ENCODE measurements around the gene NPC1L1.
A peak's percentile ranks its signal among the peaks of the same experiment; 100 is the strongest.

NPC1L1 gene

DNA sequence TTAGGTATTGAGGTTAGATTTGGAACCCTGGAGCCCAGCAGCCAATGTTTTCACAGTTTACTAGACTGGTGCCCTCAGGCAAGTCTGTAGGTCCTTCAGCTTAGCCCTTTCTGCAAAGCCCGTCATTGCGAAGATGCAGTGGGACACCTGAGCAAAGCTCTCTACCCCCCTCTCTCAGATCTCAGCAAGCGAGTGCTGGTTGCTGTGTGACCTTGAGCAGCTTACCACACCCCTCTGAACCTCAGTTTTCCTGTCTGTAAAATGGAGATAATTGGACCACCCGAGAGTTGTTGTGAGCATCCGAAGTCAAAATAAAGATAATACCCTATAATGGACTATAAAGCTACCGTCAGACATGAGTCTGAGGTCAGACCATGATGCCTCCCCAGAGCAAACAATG lies 3.7 kb downstream of the NPC1L1 start:
- no peak for DNase-seq (ENCODE audit: low spot score)

DNA sequence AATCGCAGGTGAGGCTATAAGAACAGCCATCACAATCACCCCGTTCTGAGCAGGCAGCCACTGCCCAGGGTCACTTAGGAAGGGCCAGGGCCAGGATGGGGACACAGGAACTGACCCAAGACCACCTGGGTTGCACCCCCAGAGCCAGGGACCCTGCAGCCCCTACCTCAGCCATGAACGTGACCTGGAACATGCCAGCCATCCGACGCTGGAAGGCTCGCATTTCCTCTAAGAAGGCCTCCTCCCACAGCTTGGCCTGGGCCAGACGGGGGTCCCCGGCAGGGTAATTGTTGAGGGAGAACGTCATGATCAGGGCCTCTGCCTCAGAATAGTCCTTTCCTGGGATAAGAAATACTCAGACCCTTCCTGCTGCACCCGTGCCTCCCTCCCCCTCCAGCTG lies 5.0 kb downstream of the NPC1L1 start:
- no peak for DNase-seq (ENCODE audit: low spot score)

DNA sequence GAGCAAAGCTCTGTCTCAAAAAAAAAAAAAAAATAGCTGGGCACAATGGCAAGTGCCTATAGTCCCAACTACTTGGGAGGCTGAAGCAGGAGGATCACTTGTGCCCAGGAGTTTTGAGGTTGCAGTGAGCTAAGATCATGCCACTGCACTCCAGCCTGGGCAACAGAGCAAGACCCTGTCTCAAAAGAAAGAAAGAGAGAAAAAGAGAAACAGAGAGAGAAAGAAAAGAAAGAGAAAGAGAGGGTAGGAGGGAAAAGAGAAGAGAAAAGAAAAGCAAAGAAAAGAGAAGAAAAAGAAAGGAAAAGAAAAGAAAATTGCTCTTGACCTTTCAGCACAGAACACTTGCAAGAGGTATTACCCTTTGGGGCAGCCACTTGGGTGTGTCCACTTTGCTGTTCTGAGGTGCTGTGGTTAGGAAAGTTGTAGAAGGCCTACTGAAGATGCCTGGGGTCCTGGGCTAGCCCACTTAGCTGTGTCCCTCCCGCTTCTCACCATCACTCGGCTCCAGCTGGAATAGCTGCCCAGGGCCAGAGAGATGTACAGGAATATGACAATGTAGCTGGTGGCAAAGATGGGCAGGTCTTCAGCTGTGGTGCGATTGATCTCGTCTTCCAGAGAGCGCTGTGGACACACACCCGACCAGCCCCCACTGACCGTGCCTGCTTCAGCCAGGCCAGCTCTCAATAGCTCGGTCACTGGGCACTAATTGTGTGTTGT lies 5.6 kb downstream of the NPC1L1 start:
- DNase-seq (ENCODE audit: low spot score), result no peak

DNA sequence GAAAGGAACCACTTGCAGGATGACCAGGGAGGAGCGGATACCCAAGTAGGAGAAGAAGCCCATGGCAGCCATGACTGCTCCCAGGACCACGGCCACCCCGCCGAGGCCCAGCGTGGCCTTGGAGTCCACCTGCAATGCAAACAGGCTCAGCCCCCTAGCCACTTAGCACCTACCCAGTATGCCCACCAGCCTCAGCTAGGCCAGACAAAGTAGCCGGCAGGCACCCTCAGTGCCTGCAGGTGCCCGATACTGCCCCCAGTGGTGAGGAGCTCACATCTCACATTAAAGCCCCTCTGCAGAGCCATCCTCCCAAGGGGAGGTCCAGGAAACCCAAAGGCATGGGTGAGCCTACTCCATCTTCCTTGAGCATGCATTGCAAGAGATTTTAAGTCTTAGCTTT lies 6.6 kb downstream of the NPC1L1 start:
- DNase-seq (ENCODE audit: low spot score), result peak; percentile 70

DNA sequence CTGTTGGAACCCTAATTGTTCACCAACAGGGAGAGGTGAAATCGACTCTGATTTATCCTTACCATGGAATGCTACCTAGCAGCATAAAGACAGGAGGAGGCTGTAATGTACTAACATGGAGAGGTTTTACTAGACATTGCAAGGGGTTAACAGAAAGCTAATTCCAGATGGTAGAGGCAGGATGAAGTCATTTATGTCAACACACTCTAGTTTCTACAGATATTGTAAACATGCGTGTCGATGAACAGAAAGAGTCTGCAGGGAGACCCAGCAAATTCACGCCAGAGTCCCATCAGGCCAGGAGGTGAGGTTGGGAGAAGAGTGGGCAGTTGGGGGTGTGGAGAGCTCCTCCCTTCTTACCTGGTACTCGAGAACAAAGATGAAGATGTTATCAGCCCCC lies 7.0 kb downstream of the NPC1L1 start:
- no peak for DNase-seq (ENCODE audit: low spot score)

DNA sequence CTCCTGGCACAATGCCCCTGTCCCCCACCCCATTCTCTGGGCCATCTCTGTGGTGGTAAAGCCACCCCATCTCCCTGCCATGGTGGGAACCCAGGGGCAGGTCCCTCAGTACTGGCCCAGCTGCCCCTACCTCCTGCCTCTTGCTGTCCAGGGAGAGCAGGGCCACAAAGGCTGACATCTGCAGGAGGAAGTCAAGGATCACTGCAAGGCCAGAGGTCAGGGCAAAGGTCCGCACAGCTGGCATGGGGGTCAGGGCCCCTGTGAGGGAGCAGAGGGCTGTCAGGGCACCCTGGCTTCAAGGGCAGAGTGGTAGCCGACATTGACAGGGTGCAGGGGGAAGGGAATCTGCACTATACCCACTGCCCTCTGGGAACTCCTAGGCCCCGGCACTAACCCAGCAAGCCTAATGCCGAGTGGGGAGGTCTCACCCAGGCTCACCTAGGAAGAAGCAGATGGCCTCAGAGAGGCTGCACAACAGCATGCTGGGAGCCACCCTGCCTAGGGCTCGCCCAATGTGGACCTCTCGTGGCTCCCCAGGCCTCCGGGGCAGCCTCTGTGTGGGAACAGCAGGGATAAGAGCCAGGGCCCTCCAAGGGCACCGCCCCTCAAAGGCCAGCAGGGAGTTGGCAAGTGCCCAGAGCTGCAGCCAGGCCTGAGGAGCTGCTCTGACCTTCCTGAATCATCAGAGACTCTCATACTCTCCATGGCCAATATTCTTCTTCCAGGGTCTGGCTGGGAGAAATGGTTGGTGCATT lies 7.7 kb downstream of the NPC1L1 start:
- DNase-seq (ENCODE audit: low spot score), result no peak

DNA sequence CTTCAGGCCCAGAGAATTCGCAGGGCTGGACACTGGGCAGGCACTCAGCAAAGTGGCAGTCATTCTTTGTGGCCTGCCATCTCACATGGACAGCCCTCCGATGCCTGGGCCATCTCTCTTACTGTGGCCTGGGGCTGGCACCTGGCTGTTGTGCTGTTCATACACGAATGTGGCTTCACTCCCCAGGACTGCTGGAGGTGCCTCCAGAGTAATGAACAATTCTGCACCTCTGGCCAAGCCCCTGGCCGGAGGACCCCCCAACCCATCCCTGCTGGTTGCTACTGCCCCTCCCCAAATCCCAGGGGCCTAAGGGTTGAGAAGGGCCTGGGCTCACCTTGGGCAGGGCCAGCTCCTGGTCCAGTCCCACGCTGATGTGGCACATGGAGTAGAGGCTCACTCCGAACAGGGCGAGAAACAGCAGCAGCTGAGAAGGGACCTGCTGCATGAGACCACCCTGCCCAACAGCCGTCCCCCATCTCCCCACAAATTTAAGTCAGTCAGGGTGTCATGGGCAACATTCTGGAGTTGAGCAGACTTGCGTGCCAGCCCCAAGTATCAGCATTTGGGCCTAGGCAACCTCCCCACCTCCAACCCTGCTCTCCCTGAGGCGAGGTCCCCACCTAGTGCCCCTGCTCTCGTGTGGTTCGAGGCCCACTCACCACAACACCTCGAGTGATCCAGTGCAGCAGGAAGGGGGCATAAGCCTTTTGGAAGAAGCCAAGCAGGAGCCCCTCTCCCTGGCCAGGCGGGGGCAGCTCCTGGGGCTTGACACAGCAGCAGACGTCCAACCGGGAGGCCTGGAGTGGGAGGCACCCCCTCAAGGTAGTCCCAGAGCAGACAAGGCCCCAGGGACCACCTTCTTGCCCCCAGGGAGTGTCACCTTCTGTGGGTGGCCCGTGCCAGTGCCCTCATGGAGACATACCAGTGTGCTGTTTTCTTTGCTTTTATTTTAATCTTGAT lies 9.4 kb downstream of the NPC1L1 start:
- DNase-seq (ENCODE audit: low spot score), result no peak

DNA sequence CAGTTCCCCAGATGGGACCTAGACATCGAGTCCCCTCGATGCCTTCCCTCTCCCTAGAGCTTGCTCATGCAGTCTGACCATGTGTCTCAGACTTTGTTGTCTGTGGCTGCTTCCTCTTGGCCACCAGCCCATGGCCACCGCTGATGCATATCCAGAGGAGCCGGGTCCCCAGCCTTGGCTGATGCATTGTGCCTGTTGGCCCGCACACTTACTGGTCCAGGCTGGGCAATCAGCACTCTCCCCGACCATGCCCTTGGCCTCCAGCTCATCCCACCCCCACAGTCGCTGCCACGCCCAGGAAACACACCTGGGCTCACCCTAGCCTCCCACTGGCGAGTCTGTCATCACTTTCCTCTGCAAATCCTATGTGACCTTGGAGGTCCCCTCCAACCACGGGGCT lies 10.1 kb downstream of the NPC1L1 start:
- no peak for DNase-seq (ENCODE audit: low spot score)

DNA sequence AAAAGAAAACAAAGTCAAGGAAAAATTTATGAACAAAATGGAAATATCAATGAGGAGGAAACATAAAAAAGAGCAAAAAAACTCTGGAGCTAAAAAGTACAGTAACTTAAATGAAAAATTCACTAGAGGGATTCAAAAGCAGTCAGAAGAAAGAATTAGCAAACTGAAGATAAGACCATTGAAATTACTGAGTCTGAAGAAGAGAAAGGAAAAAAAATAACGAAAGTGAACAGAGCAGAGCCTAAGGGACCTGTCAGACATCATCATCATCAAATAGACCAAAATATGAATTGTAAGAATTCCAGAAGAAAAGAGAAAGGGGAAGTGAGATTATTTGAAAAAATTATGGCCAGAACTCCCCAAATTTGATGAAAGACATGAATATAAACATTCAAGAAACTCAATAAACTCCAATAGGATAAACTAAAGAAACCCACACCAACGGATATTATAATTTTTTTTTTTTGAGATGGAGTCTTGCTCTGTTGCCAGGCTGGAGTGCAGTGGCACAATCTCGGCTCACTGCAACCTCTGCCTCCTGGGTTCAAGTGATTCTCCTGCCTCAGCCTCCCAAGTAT lies 16.2 kb downstream of the NPC1L1 start:
- DNase-seq (ENCODE audit: low spot score), result no peak

DNA sequence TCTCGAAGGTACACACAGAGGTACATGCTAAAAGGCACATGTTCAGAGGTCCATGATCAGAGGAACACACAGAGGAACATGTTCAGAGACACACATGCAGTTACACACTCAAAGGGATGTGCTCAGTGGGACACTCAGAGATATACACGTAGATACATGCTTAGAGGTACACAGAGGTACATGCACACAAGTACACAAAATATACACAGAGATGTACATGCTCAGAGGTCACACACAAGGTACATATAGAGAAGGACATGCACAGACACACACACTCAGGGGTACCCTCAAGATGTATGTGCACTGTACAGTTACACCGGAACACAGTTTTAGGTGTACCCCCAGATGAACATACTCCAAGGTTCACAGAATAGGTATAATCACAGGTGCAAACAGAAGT lies 18.8 kb downstream of the NPC1L1 start:
- DNase-seq (ENCODE audit: low spot score), result no peak

DNA sequence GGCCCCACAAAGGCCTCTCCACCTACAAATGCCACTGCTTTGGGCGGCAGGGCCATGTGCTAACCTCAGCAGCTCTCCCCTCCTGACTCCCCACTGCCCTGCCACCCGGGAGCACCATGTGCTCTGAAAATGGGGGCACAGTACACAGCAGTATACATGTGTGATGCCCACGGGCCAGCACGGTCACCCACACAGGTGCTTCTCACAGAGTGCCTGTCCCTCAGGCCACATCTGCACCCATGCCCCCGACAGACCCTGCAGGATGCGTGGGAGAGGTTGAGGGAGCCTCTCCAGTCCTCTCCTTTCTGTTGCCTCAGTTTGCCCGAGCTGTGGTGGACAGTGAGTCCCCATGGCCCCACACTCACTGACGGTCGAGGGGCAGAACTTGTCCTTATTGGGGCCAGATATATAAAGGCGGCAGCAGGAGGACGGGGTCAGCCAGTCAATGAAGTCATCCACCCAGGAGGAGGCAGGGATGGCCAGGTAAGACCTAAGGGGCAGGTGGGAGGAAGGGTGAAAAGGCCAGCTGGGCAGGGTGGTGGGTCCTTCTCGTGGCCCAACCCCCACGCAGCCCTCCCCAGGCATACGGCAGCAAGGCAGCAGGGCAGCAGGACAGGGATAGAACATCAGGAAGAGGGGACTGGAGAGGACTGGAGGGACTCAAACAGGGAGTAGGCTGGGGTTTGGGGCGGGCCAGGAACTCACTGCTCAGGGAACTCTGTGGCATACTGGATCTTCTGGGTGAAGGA lies 19.6 kb downstream of the NPC1L1 start:
- DNase-seq (ENCODE audit: low spot score), result no peak

DNA sequence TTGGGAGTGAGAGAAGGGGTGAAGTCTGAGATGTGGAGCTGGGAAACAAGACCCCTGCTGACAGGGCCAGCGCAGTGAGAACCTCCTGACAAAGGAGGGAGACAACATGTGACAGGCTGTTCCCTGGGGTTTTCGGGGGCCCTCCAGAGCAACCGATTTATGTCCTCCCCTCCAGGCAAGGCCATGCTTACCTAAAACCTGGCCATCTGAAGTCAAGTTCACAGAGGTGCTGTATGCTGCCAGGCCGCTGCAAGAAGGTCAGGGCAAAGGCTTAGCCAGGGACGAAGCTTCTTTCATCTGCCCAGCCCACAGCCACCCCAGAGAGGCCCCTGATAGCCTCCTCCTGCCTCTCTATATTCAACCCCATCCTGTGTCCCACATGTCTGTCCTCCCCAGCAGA lies 20.6 kb downstream of the NPC1L1 start:
- no peak for DNase-seq (ENCODE audit: low spot score)

DNA sequence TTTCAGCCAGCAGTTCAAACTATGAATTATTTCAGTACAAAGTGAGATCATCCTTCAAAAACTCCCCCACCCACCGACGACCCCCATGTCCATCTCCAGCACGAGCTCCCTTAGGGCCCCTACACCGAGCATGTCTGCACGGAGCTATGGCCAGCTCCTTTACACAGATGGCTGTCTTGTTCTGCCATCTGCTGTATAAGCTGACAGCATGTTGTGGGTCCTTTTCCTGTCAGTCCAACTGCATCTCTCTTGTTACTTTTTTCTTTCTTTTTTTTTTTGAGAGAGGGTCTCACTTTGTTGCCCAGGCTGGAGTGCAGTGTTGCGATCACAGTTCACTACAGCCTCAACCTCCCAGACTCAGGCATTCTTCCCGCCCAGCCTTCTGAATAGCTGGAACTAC lies 21.6 kb downstream of the NPC1L1 start:
- DNase-seq (ENCODE audit: low spot score), result no peak

DNA sequence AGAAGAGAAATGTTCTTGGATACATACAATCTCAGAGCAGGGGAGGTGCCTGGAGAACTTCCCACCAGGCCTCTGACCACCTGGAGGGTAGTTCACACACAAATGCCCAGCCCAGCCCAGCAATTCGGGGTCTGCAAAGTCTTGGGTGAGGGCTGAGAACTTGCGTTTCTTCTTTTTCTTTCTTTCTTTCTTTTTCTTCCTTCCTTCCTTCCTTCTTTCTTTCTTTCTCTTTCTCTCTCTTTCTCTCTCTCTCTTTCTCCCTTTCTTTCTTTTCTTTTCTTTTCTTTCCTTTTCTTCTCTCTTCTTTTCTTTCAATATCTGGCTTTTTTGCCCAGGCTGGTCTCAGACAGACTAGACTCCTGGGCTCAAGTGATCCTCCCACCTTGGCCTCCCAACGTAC lies 22.4 kb downstream of the NPC1L1 start:
- no peak for DNase-seq (ENCODE audit: low spot score)

DNA sequence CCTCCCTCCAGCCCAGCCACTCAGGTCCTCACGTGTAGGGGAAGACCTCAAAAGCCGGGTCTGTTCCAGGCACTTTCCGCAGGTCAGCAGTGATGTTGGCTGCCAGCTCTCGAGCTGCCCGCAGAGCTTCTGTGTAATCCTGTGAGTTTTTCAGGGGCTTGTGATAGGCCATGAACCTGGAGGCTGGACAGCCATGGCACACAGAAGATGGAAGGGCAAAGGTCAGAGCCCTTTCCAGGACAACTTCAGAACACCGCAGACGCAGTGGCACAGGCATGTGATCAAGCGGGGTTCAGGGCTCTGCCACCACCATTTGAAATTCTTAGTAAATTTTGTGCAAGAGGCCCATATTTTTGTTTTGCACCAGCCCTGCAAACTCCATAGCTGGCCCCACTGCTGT lies 24.0 kb downstream of the NPC1L1 start:
- no peak for DNase-seq (ENCODE audit: low spot score)

DNA sequence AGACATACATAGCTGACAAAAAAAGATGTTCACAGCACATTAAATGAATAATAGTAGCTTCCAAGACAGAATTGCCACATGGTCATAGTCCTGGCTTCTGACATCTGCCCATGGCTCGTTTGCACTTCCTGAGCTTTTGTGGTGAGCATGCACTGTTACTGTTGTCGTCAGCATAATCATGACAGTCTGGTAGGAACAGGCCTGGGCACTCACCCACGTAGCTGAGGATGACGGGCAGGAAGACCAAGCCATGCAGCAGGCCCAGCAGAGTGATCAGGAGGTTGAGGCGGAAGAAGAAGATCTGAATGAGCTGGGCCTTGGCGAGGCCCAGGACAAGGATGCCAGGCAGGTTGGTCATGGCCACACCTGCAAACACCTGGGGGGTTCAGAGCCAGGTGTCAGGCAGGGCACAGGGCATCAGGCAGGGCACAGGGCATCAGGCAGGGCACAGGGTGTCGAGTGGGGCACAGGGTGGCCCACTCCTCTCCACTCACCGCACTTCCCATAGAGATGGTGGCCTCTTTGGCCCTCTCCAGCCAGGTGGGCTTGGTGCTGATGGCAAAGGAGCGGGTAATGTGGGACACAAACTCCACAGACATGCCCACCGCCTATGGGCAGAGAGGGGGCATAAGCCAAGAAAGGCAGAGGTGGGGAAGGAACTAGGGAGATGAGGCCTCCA lies 25.4 kb downstream of the NPC1L1 start:
- no peak for DNase-seq (ENCODE audit: low spot score)

DNA sequence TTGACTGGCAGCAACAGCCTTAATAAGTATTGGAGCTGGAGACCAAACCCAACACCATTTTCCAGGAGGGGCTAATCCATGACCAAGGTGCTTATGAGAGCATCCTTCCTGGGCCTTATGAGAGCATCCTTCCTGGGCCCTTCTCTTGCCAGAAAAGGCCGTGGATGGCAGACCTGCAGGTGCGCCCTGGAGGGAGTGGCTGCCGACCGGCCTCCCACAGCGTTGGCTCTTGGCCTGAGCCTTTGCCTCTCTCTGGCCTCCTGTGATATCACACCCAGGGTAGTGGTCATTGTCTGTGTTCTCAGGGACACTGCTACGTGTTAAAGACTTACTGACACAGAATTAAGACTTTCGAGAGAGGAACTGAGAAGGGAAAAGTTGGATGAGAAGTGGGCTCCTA lies 28.4 kb downstream of the NPC1L1 start:
- no peak for DNase-seq (ENCODE audit: low spot score)

DNA sequence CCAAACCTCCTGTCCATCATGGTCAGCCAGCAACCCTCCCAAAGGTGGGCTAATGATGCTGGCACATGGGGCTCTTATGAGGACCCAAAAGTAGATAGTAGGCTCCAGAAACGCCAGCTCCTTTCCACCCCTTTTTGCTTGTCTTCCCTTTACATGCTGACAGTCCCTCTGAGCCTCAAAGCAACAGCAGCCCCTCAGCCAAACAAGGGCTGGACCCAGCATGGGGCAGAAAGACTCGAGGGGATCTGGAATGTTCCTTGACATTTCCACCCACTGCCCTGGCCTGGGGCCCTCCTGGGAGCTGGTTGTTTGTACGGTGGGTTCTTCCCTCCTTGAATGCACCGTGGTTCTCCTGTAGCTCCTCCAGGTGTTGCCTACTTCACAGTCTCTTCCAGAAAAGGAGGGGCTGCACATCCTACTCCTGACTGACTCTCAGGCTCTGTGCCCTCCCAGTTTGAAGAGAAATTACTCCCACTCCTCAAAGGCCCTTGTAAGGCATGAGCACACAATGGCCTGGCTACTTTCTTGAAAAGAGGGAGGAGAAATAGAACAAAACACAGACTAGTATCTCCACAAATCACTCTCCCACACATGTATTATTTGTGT lies 29.2 kb downstream of the NPC1L1 start:
- DNase-seq (ENCODE audit: low spot score), result no peak

DNA sequence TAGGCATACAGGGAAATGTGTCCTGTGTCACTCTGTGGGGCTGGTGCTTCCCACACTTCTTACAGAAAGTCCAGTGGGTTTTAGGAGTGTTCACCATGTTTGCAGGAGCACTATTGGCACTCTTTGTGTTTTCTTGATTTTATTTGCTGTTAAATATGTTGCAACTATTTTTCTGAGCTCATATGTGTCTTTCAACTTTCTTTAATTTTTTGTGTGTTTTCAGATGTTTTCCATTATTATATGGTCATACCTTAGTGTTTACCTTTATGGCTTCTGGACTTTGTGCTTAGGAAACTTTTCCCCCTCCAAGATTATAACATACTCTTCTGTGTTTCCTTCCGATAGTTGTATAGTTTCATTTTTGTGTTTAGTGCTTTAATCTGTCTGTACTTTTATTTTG lies 29.9 kb downstream of the NPC1L1 start:
- no peak for DNase-seq (ENCODE audit: low spot score)

DNA sequence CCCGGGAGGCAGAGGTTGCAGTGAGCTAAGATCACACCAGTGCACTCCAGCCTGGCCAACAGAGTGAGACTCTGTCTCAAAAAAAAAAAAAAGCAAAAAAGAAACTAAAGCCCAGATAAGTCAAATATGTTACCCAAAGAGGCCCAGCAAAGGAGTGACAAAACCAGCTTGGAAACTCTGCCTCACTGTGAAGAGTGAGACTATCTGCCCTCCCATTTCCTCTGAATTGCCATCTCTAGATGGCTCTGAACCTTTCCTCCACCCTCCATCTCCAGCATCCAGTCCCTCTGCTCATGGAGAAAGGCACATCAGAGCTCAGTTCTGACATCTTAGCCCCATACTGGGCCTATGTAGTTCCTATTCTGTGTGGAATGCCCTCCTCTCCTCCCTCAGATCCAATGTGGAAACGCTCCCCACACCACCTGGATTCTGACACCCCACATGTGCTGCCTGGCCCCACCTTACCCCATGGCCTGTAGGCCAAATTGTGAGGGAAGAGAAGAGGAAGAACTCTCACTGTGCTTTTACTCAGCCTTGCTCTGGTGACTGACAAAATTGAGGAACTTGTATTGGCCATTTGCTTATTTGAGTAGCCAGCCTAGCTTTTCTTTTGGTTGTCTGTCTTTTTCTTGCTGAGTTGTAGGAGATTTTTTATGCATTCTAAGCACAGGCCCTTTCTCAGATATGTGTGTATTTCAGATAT lies 32.7 kb downstream of the NPC1L1 start:
- DNase-seq (ENCODE audit: low spot score), result no peak

Data from COLO829 (cell line).